CD14-positive monocyte (primary cell): ENCODE results near the gene LATS2. TPM values are rescaled to one million over a fixed set of nuclear protein-coding genes. Genes with fewer than 3 reads are reported as not detected.

ENCODE experiments used
- DNase-seq, 3 donors: peaks; one replicate each; pipeline ENCODE4 v3.0.0-alpha.2; 2011 to 2022
- H2AFZ ChIP-seq: 2 replicates; pipeline ENCODE4 v1.6.0; 2012; ENCODE audit warnings: mild to moderate bottlenecking, low read depth, low read length, inconsistent platforms; ENCODE audit not compliant: insufficient read depth, poor library complexity, severe bottlenecking
- H3K27ac ChIP-seq, 2 donors: 1 replicate in 1 of 2; 2 replicates in 1 of 2; pipeline ENCODE4 v1.5.1; 2012 to 2013; ENCODE audit warnings: low read length in 2 of 2, control low read depth in 1 of 2, inconsistent platforms in 1 of 2, low read depth in 1 of 2, mild to moderate bottlenecking in 1 of 2
- H3K27me3 ChIP-seq, 2 donors: one replicate each; pipeline versions ENCODE4 v1.6.0 to v1.6.1; 2011 to 2013; ENCODE audit warnings: low read length in 2 of 2; ENCODE audit not compliant: control insufficient read depth in 2 of 2, insufficient read depth in 2 of 2
- H3K36me3 ChIP-seq, 2 donors: replicated peaks in 1 of 2; 1 replicate in 1 of 2; 2 replicates in 1 of 2; pipeline versions ENCODE4 v1.5.1 to v1.6.1; 2012 to 2013; ENCODE audit warnings: low read length in 2 of 2, control low read depth in 1 of 2, inconsistent platforms in 1 of 2, mild to moderate bottlenecking in 1 of 2; ENCODE audit not compliant: insufficient read depth in 2 of 2, control insufficient read depth in 1 of 2
- H3K4me1 ChIP-seq, 2 donors: 1 replicate in 1 of 2; 2 replicates in 1 of 2; pipeline versions ENCODE4 v1.5.1 to v1.6.1; 2012 to 2013; ENCODE audit warnings: low read length in 2 of 2, control low read depth in 1 of 2, inconsistent platforms in 1 of 2, mild to moderate bottlenecking in 1 of 2, moderate library complexity in 1 of 2; ENCODE audit not compliant: insufficient read depth in 2 of 2, control insufficient read depth in 1 of 2
- H3K4me2 ChIP-seq: replicated peaks from 2 replicates; pipeline ENCODE3; 2012; ENCODE audit warnings: low read length, moderate library complexity, mild to moderate bottlenecking; ENCODE audit not compliant: poor library complexity, severe bottlenecking; ENCODE audit errors: extremely low read depth
- H3K4me3 ChIP-seq, 3 experiments: fragments of 200-600 bp in 1 of 3; sonication (generic) in 1 of 3; replicated peaks in 1 of 3; 1 replicate in 2 of 3; 2 replicates in 1 of 3; pipeline ENCODE4 v1.5.1; 2011 to 2013; ENCODE audit warnings: low read length in 3 of 3, mild to moderate bottlenecking in 3 of 3, control low read depth in 2 of 3, low read depth in 2 of 3, inconsistent platforms in 1 of 3, moderate library complexity in 1 of 3
- H3K79me2 ChIP-seq: 2 replicates; pipeline ENCODE4 v1.6.0; 2012; ENCODE audit warnings: mild to moderate bottlenecking, control low read depth, inconsistent platforms, low read length, moderate library complexity; ENCODE audit not compliant: insufficient read depth
- H3K9ac ChIP-seq: 2 replicates; pipeline ENCODE4 v1.6.0; 2017; ENCODE audit warnings: low read length, mild to moderate bottlenecking; ENCODE audit not compliant: insufficient read depth, poor library complexity, severe bottlenecking
- H3K9me3 ChIP-seq, 2 donors: replicated peaks in 1 of 2; 1 replicate in 1 of 2; 2 replicates in 1 of 2; pipeline versions ENCODE4 v1.5.1 to v1.6.1; 2012 to 2013; ENCODE audit warnings: low read length in 2 of 2, control low read depth in 1 of 2; ENCODE audit not compliant: control insufficient read depth in 1 of 2, insufficient read depth in 1 of 2
- H4K20me1 ChIP-seq: 2 replicates; pipeline ENCODE4 v1.6.0; 2012; ENCODE audit warnings: mild to moderate bottlenecking, low read length, control low read depth, moderate library complexity; ENCODE audit not compliant: insufficient read depth
- H3K27ac Mint-ChIP-seq, 7 donors: one replicate each; pipeline ENCODE4 v1.8.0; 2020; ENCODE audit warnings: mild to moderate bottlenecking in 7 of 7, mixed read lengths in 7 of 7, moderate library complexity in 6 of 7, inconsistent platforms in 2 of 7
- H3K27me3 Mint-ChIP-seq, 3 donors: one replicate each; pipeline ENCODE4 v1.8.0; 2021 to 2022; ENCODE audit warnings: low read depth in 3 of 3, mild to moderate bottlenecking in 3 of 3, mixed read lengths in 3 of 3, moderate library complexity in 3 of 3, inconsistent platforms in 1 of 3
- H3K36me3 Mint-ChIP-seq, 2 donors: one replicate each; pipeline ENCODE4 v1.8.0; 2020; ENCODE audit warnings: mixed read lengths in 2 of 2, inconsistent platforms in 1 of 2, mild to moderate bottlenecking in 1 of 2
- H3K4me1 Mint-ChIP-seq: one replicate; pipeline ENCODE4 v1.8.0; 2020; ENCODE audit warnings: mild to moderate bottlenecking, mixed read lengths
- H3K4me3 Mint-ChIP-seq, 2 donors: one replicate each; pipeline ENCODE4 v1.8.0; 2020; ENCODE audit warnings: mild to moderate bottlenecking in 2 of 2, mixed read lengths in 2 of 2, moderate library complexity in 1 of 2
- H3K9me3 Mint-ChIP-seq, 7 donors: one replicate each; pipeline ENCODE4 v1.8.0; 2020 to 2022; ENCODE audit warnings: mixed read lengths in 7 of 7, mild to moderate bottlenecking in 6 of 7, moderate library complexity in 6 of 7, inconsistent platforms in 2 of 7
- WGBS: methylation state at CpG from one replicate; pipeline ENCODE4 v1.1.5; 2013; ENCODE audit warnings: missing lambda C conversion rate; ENCODE audit not compliant: insufficient coverage; 5-methylcytosine and 5-hydroxymethylcytosine counted together
- intact Hi-C, 2 donors: fragments of 100-400 bp; cut with micrococcal nuclease; formaldehyde crosslinking; loops; one replicate each; pipeline versions ENCODE4 v1.15.0 to v1.15.1; 2023
- polyA plus RNA-seq, 3 donors: library from polyadenylated mRNA; depleted of rRNA in 1 of 3; unstranded in 2 of 3; stranded (reverse) in 1 of 3; fragments of 300-500 nt in 2 of 3; fragments of >200 nt in 1 of 3; fragmentation: Illumina TruSeq in 2 of 3; gene quantifications; 1 replicate in 2 of 3; 2 replicates in 1 of 3; pipeline ENCODE4 v1.2.3, GENCODE V29; 2012 to 2021
- TF ChIP-seq, protein P1 (sequence below): fragments of 200-600 bp; IDR thresholded peaks from one replicate; pipeline ENCODE4 v1.8.0; 2022; ENCODE audit warnings: antibody characterized with exemption, mild to moderate bottlenecking

Gene LATS2
- polyA plus RNA-seq, 3 donors, result 0.96 to 11.2 (median 1.0) TPM

DNA sequence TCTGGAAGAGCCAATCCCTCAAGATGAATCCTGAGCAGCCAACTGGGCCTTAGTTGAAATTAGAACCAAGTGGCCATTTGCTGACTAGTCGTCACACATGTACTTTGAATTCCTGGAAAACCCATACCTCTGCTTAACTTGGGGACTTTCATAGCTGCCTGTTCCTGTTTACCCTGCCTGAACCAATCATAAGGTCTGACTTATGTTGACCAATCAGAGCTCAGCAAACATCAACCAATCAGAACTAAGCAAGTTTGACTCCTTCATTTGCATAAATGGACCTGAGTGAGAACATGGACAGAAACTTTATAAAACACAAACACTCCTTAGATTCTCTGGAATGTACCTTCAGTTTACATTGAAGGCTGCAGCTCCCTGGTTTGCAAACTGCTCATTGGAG lies 50.8 kb downstream of the LATS2 start:
- H3K36me3 Mint-ChIP-seq, result peaks cover 11 to 26% of the 10 kb centered on the region in 2 donors
- H3K4me1 ChIP-seq, result peaks cover 0 to 2% of the 10 kb centered on the region in 2 donors
- no peaks in the 10 kb centered on the region for H3K9me3 ChIP-seq
- H3K36me3 ChIP-seq, result peaks cover 3 to 7% of the 10 kb centered on the region in 2 donors
- H3K27me3 Mint-ChIP-seq, result no peaks in the 10 kb centered on the region
- no peak overlapping the region for H3K4me3 Mint-ChIP-seq
- peak overlapping the region in 1 of 2 donors; percentile 38 for H3K27ac ChIP-seq
- TF ChIP-seq, protein P1, sequence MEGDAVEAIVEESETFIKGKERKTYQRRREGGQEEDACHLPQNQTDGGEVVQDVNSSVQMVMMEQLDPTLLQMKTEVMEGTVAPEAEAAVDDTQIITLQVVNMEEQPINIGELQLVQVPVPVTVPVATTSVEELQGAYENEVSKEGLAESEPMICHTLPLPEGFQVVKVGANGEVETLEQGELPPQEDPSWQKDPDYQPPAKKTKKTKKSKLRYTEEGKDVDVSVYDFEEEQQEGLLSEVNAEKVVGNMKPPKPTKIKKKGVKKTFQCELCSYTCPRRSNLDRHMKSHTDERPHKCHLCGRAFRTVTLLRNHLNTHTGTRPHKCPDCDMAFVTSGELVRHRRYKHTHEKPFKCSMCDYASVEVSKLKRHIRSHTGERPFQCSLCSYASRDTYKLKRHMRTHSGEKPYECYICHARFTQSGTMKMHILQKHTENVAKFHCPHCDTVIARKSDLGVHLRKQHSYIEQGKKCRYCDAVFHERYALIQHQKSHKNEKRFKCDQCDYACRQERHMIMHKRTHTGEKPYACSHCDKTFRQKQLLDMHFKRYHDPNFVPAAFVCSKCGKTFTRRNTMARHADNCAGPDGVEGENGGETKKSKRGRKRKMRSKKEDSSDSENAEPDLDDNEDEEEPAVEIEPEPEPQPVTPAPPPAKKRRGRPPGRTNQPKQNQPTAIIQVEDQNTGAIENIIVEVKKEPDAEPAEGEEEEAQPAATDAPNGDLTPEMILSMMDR, result no peak
- peak in 2 of 3 donors; percentile 18 to 68 for DNase-seq
- WGBS, result 63% methylated on average over 1 of the region's 1 CpG
- H3K9ac ChIP-seq, result no peak overlapping the region
- intact Hi-C loops, result no loop called here
- no peak overlapping the region for H3K4me3 ChIP-seq
- no peak overlapping the region for H3K4me2 ChIP-seq
- H3K9me3 Mint-ChIP-seq, result peaks cover 0 to 2% (median 0%) of the 10 kb centered on the region in 7 donors
- H3K79me2 ChIP-seq, result peaks cover 95% of the 10 kb centered on the region
- peaks cover 18% of the 10 kb centered on the region for H3K4me1 Mint-ChIP-seq
- peak overlapping the region in 2 of 7 donors; percentile 49 to 85 for H3K27ac Mint-ChIP-seq
- H4K20me1 ChIP-seq, result peaks cover 93% of the 10 kb centered on the region
- no peak overlapping the region for H2AFZ ChIP-seq
- H3K27me3 ChIP-seq, result no peaks in the 10 kb centered on the region

DNA sequence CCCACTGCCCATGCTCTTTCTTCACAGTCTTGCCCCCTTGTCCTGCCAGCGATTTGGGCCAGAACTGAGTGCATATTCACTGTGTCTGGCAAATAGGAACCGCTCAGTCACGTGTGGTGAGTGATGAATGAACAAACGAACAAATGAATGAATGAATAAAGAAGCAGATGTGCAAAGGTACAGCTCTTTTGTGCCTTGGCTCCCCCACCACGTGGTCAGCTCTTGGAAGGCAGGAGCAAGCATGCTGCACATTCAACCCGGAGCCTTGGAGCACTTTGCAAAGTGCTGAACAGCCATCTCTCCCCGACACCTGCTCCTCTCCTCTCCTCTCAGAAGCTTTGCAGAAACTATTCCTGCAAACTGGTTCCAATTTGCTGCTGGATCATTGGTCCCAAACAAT lies 52.4 kb downstream of the LATS2 start:
- Histone ChIP-seq H4K20me1 (peaks cover 97% of the 10 kb centered on the region), H3K4me2 (no peak overlapping the region), H3K36me3 (peaks cover 0 to 7% of the 10 kb centered on the region in 2 donors), H3K27me3 (no peaks in the 10 kb centered on the region), H3K4me3 (no peak overlapping the region), H3K27ac (peak overlapping the region in 1 of 2 donors; percentile 3), H3K9me3 (no peaks in the 10 kb centered on the region), H2AFZ (no peak overlapping the region), H3K9ac (no peak overlapping the region), H3K79me2 (peaks cover 95% of the 10 kb centered on the region), H3K4me1 (peaks cover 0 to 4% of the 10 kb centered on the region in 2 donors)
- Mint-ChIP-seq H3K36me3 (peaks cover 7 to 25% of the 10 kb centered on the region in 2 donors), H3K4me1 (peaks cover 17% of the 10 kb centered on the region), H3K9me3 (peaks cover 0 to 2% (median 0%) of the 10 kb centered on the region in 7 donors), H3K27ac (peak overlapping the region in 2 of 7 donors; percentile 8 to 74), H3K27me3 (no peaks in the 10 kb centered on the region), H3K4me3 (no peak overlapping the region)
- intact Hi-C loops, result no loop called here
- DNase-seq, result no peak
- TF ChIP-seq, protein P1, result no peak
- 94% methylated on average over 7 of the region's 7 CpGs for WGBS
